Forelimb muscle (tissue), 1 donor: ENCODE results near the gene SPECC1. TPM values are rescaled to one million over a fixed set of nuclear protein-coding genes. Genes with fewer than 3 reads are reported as not detected.
"Not testable (repeated sequence)": the region's sequence is repeated elsewhere in the genome, so short reads cannot be mapped to it uniquely, and the experiment has no call there.

Experiments used
- DNase-seq: peaks from one replicate; pipeline ENCODE4 v3.0.0-alpha.2; 2013; ENCODE audit warnings: low read depth
- polyA plus RNA-seq: library from polyadenylated mRNA; unstranded; fragments of 120-200 nt; gene quantifications from one replicate; pipeline ENCODE4 v1.2.1, GENCODE V29; 2013; ENCODE audit not compliant: insufficient read length

Gene SPECC1
- polyA plus RNA-seq, 1 donor, result 6.0 TPM

DNA sequence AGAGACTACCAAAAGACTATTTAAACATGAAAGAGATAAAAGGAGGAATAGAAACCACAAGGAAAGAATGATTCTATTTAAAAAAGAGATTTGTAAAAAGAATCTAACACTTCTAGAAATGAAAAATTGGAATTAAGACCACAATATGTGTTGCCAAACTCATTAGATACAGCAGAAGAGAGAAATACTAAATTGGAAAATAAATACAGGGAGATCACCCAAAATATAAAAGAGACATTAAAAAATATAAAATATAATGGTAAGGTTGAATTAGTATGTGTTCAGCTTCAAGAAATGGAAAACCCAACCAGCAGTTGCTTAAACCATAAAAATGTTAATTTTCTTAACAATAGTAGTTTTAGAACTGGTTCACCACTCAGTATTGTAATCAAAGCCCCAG lies 297.8 kb downstream of the SPECC1 start:
- no peak for DNase-seq

GRCh38 chr17:20307326-20307910 lies 298.3 kb downstream of the SPECC1 start:
- DNase-seq, result no peak

GRCh38 chr17:20310481-20310880 lies 301.3 kb downstream of the SPECC1 start:
- no peak for DNase-seq

DNA sequence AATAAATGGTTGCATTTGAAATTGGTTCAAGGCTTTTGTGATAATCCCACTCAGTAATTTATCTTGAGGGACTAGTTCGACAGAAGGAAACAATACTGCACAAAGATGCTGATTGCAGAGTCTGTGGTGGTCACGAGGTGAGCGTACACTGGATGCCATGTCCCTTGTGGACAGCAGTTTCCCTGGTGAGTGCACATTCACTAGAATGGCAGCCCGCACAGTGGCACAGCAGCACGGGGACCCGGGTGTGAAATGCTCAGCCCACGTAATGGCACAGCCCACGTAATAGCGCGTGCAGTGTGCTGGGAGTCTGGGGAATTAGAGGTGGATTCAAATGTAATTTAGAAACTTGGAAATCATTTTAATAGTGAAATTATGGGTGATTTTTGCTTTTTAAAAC lies 304.1 kb downstream of the SPECC1 start:
- DNase-seq, result no peak

DNA sequence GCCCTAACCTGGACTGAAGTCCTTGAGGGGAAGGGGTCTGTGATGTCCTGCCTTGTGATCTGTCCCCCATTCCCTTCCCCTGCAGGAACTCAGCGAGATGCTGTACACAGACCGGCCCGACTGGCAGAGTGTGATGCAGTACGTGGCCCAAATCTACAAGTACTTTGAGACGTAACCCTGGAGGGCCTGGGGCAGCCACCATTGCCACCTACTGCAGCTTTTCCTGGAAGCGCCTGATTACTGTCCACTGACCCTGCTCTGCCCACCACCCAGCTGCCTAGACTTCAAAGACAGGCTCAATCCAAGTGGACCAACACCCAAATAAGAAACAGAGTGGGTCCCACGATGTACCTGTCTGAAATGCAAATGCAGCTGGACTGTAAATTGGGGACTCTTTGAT lies 304.7 kb downstream of the SPECC1 start:
- DNase-seq, result no peak

DNA sequence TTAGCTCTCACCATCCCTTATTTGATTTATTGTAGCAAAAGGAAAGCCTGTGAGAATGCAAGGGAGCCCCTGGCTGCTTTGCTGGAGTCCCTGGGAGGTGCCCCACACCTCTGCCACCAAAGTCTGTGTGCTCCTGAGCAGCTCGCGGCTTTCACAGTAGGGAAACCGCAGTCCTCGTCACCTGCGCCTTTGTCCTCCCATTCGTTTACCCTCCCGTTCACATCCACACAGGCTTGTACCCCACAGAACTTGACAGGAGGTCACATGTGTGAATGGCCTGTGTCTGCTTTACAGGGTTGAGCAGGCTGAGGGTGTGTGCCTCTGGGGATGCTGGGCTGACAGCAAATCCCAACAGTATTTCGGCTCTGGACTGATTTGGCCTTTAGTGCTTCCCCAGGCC lies 305.7 kb downstream of the SPECC1 start:
- no peak for DNase-seq

GRCh38 chr17:20315311-20315710 lies 306.2 kb downstream of the SPECC1 start:
- no peak for DNase-seq

- no peak for DNase-seq
Measured at GRCh38 chr17:20315821-20316220, 306.7 kb downstream of the SPECC1 start.

GRCh38 chr17:20320535-20321229 lies 311.5 kb downstream of the SPECC1 start:
- not testable (repeated sequence) for DNase-seq

- not testable (repeated sequence) for DNase-seq
Measured at GRCh38 chr17:20321357-20321756, 312.2 kb downstream of the SPECC1 start.

DNA sequence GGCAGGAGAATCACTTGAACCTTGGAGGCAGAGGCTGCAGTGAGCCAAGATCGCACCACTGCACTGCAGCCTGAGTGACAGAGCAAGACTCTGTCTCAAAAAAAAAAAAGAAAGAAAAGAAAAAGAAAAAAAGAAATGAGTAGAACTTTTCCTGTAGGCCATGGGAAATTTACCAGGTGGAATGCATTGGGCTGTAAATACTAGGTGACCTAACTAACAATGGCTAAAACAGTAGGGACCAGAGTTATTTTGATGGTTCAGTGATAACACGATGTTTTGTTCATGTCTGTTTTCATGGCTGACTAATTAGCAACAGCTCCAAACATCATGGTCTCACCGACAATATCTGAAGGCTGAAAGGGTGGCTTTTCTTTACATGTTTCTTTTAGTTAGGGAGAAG lies 318.6 kb downstream of the SPECC1 start:
- not testable (repeated sequence) for DNase-seq

DNA sequence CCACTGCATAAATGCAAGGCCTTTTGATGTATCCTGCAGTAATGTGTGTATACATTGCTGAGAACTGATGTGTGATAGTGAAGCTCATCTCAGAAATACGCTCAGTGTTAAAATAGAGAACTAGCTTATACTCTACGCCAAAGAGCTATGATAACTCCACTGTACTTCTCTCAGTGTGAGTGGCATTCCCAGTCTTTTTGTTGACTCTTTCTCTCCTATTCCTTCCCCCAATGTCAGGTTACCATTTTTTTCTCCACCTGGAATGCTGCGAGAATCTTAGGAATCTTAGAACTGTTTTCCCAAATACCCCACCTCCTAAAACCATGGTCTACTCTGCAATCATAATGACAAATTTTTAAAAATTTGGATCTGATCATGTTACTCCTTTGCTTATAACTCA lies 342.2 kb downstream of the SPECC1 start:
- DNase-seq, result not testable (repeated sequence)

DNA sequence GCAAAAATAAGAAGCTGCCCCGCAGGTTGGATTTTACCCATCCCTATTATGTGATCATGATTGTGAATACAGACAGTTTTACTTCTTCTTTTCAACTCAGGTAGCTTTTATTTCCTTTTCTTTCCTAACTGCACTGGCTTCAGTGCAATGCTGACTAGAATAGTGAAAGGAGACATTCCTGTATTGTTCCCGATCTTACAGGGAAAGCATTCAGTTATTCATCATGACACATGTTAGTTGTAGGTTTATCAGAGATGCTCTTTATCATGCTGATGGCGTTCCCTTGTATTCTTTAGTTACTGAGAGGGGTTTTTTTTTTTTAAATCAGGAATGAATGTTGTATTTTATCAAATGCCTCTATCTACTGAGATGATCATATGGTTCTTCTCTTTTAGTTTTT lies 343.4 kb downstream of the SPECC1 start:
- DNase-seq, result not testable (repeated sequence)

- DNase-seq, result not testable (repeated sequence)
Measured at GRCh38 chr17:20363846-20364245, 354.7 kb downstream of the SPECC1 start.

Other genes with a start within 250 kb of the SPECC1 start
- 20.0 TPM for gene ULK2, start 141.4 kb upstream of the SPECC1 start, polyA plus RNA-seq
- gene AKAP10, start 31.5 kb upstream of the SPECC1 start, polyA plus RNA-seq, result 16.8 TPM